Mammary epithelial cell (primary cell): ENCODE measurements around the gene TMPRSS4.

Source experiments
- CTCF ChIP-seq, 2 donors: IDR thresholded peaks in 1 of 2; conservative IDR thresholded peaks in 1 of 2; 2 replicates each; pipeline ENCODE4 v1.5.1; 2011 to 2012; ENCODE audit warnings: inconsistent platforms in 2 of 2, low read length in 2 of 2, mild to moderate bottlenecking in 2 of 2, control low read depth in 1 of 2, low read depth in 1 of 2; ENCODE audit not compliant: insufficient read depth in 1 of 2; ENCODE audit errors: extremely low read depth in 1 of 2
- EZH2 ChIP-seq: IDR thresholded peaks from 2 replicates; pipeline ENCODE4 v1.6.1; 2012; ENCODE audit warnings: low read length, inconsistent platforms, borderline replicate concordance

- no peak for TF ChIP-seq CTCF (conservative IDR thresholded peaks at IDR 0.05 in 1 of 2, IDR thresholded peaks at IDR 0.05 in 1 of 2; ENCODE audit: extremely low read depth in 1 of 2, insufficient read depth in 1 of 2, low read depth in 1 of 2, low read length in 2 of 2)
- TF ChIP-seq EZH2: no peak
Observed at GRCh38 chr11:118095967-118096367, 19.1 kb downstream of the TMPRSS4 start.
